Osteoblast (primary cell): Measurements from ENCODE around the gene PHF21A. TPM values are rescaled to one million over a fixed set of nuclear protein-coding genes. Genes with fewer than 3 reads are reported as not detected.
A peak's percentile ranks its signal among the peaks of the same experiment; 100 is the strongest.

Experiments used
- DNase-seq: peaks from one replicate; pipeline ENCODE4 v3.0.0; 2011; ENCODE audit warnings: low spot score, mixed read lengths; ENCODE audit not compliant: insufficient read length; ENCODE audit errors: missing footprints
- H2AFZ ChIP-seq: 2 replicates; pipeline ENCODE4 v1.6.0; 2011; ENCODE audit warnings: mild to moderate bottlenecking, low read length
- H3K27ac ChIP-seq: 2 replicates; pipeline ENCODE4 v1.5.1; 2011; ENCODE audit warnings: mild to moderate bottlenecking, low read depth, low read length, moderate library complexity
- H3K27me3 ChIP-seq: 2 replicates; pipeline ENCODE4 v1.6.0; 2012; ENCODE audit warnings: mild to moderate bottlenecking, control low read depth, inconsistent platforms, low read length, moderate library complexity; ENCODE audit not compliant: insufficient read depth
- H3K36me3 ChIP-seq: 2 replicates; pipeline ENCODE4 v1.5.1; 2011; ENCODE audit warnings: mild to moderate bottlenecking, low read length, control low read depth, moderate library complexity; ENCODE audit not compliant: insufficient read depth
- H3K4me1 ChIP-seq: 2 replicates; pipeline ENCODE4 v1.5.1; 2011; ENCODE audit warnings: mild to moderate bottlenecking, low read length, control low read depth, moderate library complexity; ENCODE audit not compliant: insufficient read depth
- H3K4me2 ChIP-seq: 2 replicates; pipeline ENCODE4 v1.6.0; 2011; ENCODE audit warnings: mild to moderate bottlenecking, low read length; ENCODE audit not compliant: insufficient read depth
- H3K4me3 ChIP-seq: fragments of 200-600 bp; sonication (generic); 3 replicates; pipeline ENCODE4 v1.5.1; 2012; ENCODE audit warnings: mild to moderate bottlenecking, low read length, inconsistent platforms; ENCODE audit not compliant: insufficient read depth
- H3K79me2 ChIP-seq: 2 replicates; pipeline ENCODE4 v1.6.0; 2012; ENCODE audit warnings: mild to moderate bottlenecking, low read length, control low read depth, inconsistent platforms; ENCODE audit not compliant: insufficient read depth
- H3K9me3 ChIP-seq: 2 replicates; pipeline ENCODE4 v1.5.1; 2011; ENCODE audit warnings: low read depth, low read length, control low read depth
- H4K20me1 ChIP-seq: 2 replicates; pipeline ENCODE4 v1.6.0; 2012; ENCODE audit warnings: mild to moderate bottlenecking, low read length, control low read depth; ENCODE audit not compliant: insufficient read depth
- CTCF ChIP-seq: IDR thresholded peaks from 2 replicates; pipeline ENCODE4 v1.5.1; 2011; ENCODE audit warnings: mild to moderate bottlenecking, low read depth, low read length, moderate library complexity; ENCODE audit errors: extremely low read depth
- total RNA-seq: library from RNA; depleted of rRNA; stranded (reverse); fragments of >200 nt; gene quantifications from 2 replicates; pipeline ENCODE4 v1.2.3, GENCODE V29; 2012

The PHF21A gene
- total RNA-seq, 1 donor: 26.4 TPM

GRCh38 chr11:46050662-46051061 lies 70.6 kb downstream of the PHF21A start:
- DNase-seq: no peak
- Histone ChIP-seq H3K4me2 (peak overlapping the region; percentile 28), H3K4me1 (peaks cover 28% of the 10 kb centered on the region), H3K4me3 (no peak overlapping the region), H3K27ac (no peak overlapping the region), H3K79me2 (no peaks in the 10 kb centered on the region), H3K9me3 (no peaks in the 10 kb centered on the region), H3K27me3 (no peaks in the 10 kb centered on the region), H4K20me1 (peaks cover 33% of the 10 kb centered on the region), H2AFZ (no peak overlapping the region), H3K36me3 (no peaks in the 10 kb centered on the region)
- TF ChIP-seq CTCF: no peak

- peaks cover 22% of the 10 kb centered on the region for H3K4me1 ChIP-seq
- no peaks in the 10 kb centered on the region for H3K9me3 ChIP-seq
- no peaks in the 10 kb centered on the region for H3K27me3 ChIP-seq
- DNase-seq: peak; percentile 59
- H4K20me1 ChIP-seq: peaks cover 31% of the 10 kb centered on the region
- H3K36me3 ChIP-seq: no peaks in the 10 kb centered on the region
- no peak overlapping the region for H2AFZ ChIP-seq
- no peak for TF ChIP-seq CTCF
- peak overlapping the region; percentile 9 for H3K27ac ChIP-seq
- peak overlapping the region; percentile 28 for H3K4me2 ChIP-seq
- no peak overlapping the region for H3K4me3 ChIP-seq
- H3K79me2 ChIP-seq: no peaks in the 10 kb centered on the region
Measured at GRCh38 chr11:46050003-46050461, 71.2 kb downstream of the PHF21A start.

- TF ChIP-seq CTCF: no peak
Measured at GRCh38 chr11:46049325-46049897, 71.8 kb downstream of the PHF21A start.

GRCh38 chr11:46048198-46048597 lies 73.1 kb downstream of the PHF21A start:
- Histone ChIP-seq H3K27me3 (no peaks in the 10 kb centered on the region), H3K79me2 (no peaks in the 10 kb centered on the region), H2AFZ (no peak overlapping the region), H3K36me3 (no peaks in the 10 kb centered on the region), H4K20me1 (peaks cover 29% of the 10 kb centered on the region), H3K4me3 (no peak overlapping the region), H3K4me1 (peaks cover 18% of the 10 kb centered on the region), H3K9me3 (no peaks in the 10 kb centered on the region), H3K27ac (no peak overlapping the region), H3K4me2 (no peak overlapping the region)
- DNase-seq: no peak
- TF ChIP-seq CTCF: no peak

More at GRCh38 chr11:46049325-46049897, 71.8 kb downstream of the PHF21A start:
- no peaks in the 10 kb centered on the region for H3K9me3 ChIP-seq
- peaks cover 31% of the 10 kb centered on the region for H4K20me1 ChIP-seq
- peaks cover 18% of the 10 kb centered on the region for H3K4me1 ChIP-seq
- no peaks in the 10 kb centered on the region for H3K79me2 ChIP-seq
- no peak overlapping the region for H3K4me2 ChIP-seq
- no peak overlapping the region for H3K27ac ChIP-seq
- H2AFZ ChIP-seq: no peak overlapping the region
- H3K36me3 ChIP-seq: no peaks in the 10 kb centered on the region
- H3K27me3 ChIP-seq: no peaks in the 10 kb centered on the region
- no peak for DNase-seq
- no peak overlapping the region for H3K4me3 ChIP-seq
